GM12878 (cell line): ENCODE measurements around the gene CRYAA. TPM values are rescaled to one million over a fixed set of nuclear protein-coding genes. Genes with fewer than 3 reads are reported as not detected.

ENCODE experiments used
- ATAC-seq: fragments of 200-7000 bp; cut with Tn5 transposase; 3 replicates; pipeline ENCODE4 v1.9.1; 2020; ENCODE audit warnings: mild to moderate bottlenecking, moderate library complexity
- BruUV-seq: library from RNA; stranded (reverse); fragments of 400-500 nt; replicated peaks from 2 replicates; lab custom pipeline; 2021; lab: Mats Ljungman, UMichigan
- CTCF ChIA-PET: fragments of 300-600 bp; sonication (Branson Sonifier 250); formaldehyde crosslinking; extraction: SDS; loops from one replicate; lab custom pipeline; 2021; ENCODE audit warnings: inconsistent platforms; lab: Yijun Ruan, JAX
- POLR2A ChIA-PET: fragments of 350-600 bp; formaldehyde crosslinking; extraction: SDS; loops from one replicate; lab custom pipeline; 2021; ENCODE audit warnings: inconsistent platforms; lab: Charles Lee
- RAD21 ChIA-PET: fragments of 300-600 bp; sonication (Branson Sonifier 250); formaldehyde crosslinking; loops from one replicate; lab custom pipeline; 2023; ENCODE audit warnings: antibody characterized with exemption; ENCODE audit not compliant: unreplicated experiment; lab: Charles Lee
- SMC1A ChIA-PET: fragments of 300-600 bp; sonication (Branson Sonifier 250); formaldehyde crosslinking; loops from one replicate; lab custom pipeline; 2023; ENCODE audit not compliant: unreplicated experiment, uncharacterized antibody; lab: Charles Lee
- DNase-seq: peaks from one replicate; pipeline ENCODE4 v3.0.0-alpha.2; 2011; ENCODE audit warnings: low read depth, low spot score
- FAIRE-seq: peaks from 3 replicates; lab custom pipeline; 2011; peaks lifted over from hg19 to GRCh38; lab: Jason Lieb, UNC
- H2AFZ ChIP-seq: 2 replicates; pipeline ENCODE4 v1.6.0; 2011; ENCODE audit warnings: low read depth, low read length, control low read depth; ENCODE audit not compliant: control insufficient read depth
- H3K27ac ChIP-seq: 2 replicates; pipeline ENCODE4 v1.5.1; 2011; ENCODE audit warnings: control low read depth; ENCODE audit not compliant: control insufficient read depth, insufficient read depth
- H3K27me3 ChIP-seq, 2 experiments: replicated peaks in 1 of 2; 2 replicates each; pipeline versions ENCODE4 v1.6.0 to v1.6.1; 2011; ENCODE audit warnings: low read length in 1 of 2; ENCODE audit not compliant: control insufficient read depth in 2 of 2, insufficient read depth in 2 of 2
- H3K36me3 ChIP-seq, 2 experiments: 2 replicates each; pipeline ENCODE4 v1.5.1; 2011; ENCODE audit warnings: low read length in 1 of 2; ENCODE audit not compliant: control insufficient read depth in 2 of 2, insufficient read depth in 2 of 2
- H3K4me1 ChIP-seq: 2 replicates; pipeline ENCODE4 v1.6.1; 2011; ENCODE audit warnings: mild to moderate bottlenecking, low read length, moderate library complexity, mixed read lengths; ENCODE audit not compliant: control insufficient read depth, insufficient read depth
- H3K4me2 ChIP-seq: 2 replicates; pipeline ENCODE4 v1.6.0; 2011; ENCODE audit warnings: control low read depth; ENCODE audit not compliant: control insufficient read depth, insufficient read depth
- H3K4me3 ChIP-seq: fragments of 200-600 bp; sonication (generic); 2 replicates; pipeline ENCODE4 v1.5.1; 2016
- H3K79me2 ChIP-seq: 2 replicates; pipeline ENCODE4 v1.6.0; 2011; ENCODE audit warnings: low read length; ENCODE audit not compliant: control insufficient read depth, insufficient read depth
- H3K9ac ChIP-seq: 2 replicates; pipeline ENCODE4 v1.8.0; 2011; ENCODE audit warnings: low read length, control low read depth, mixed read lengths; ENCODE audit not compliant: control insufficient read depth, insufficient read depth
- H3K9me3 ChIP-seq: replicated peaks from 3 replicates; pipeline ENCODE4 v1.5.1; 2011; ENCODE audit warnings: mild to moderate bottlenecking, low read length; ENCODE audit not compliant: control insufficient read depth, insufficient read depth
- H4K20me1 ChIP-seq: 2 replicates; pipeline ENCODE4 v1.6.0; 2011; ENCODE audit not compliant: control insufficient read depth, insufficient read depth
- ASH2L ChIP-seq: fragments of 300-600, 200-600 bp; sonication (generic); IDR thresholded peaks from 2 replicates; pipeline ENCODE4 v1.6.1; 2017; ENCODE audit warnings: low read depth, mild to moderate bottlenecking, borderline replicate concordance
- BCL11A ChIP-seq: IDR thresholded peaks from 2 replicates; pipeline ENCODE4 v1.6.1; 2011; ENCODE audit warnings: low read depth, low read length
- CBX3 ChIP-seq: fragments of 200-600 bp; sonication (generic); IDR thresholded peaks from 2 replicates; pipeline ENCODE4 v1.6.1; 2016; ENCODE audit warnings: low read depth, borderline replicate concordance
- CBX5 ChIP-seq: sonication (generic); IDR thresholded peaks from 2 replicates; pipeline ENCODE4 v1.6.1; 2016; ENCODE audit warnings: low read depth, moderate library complexity, mild to moderate bottlenecking, inconsistent platforms
- CEBPB ChIP-seq, 2 experiments: fragments of 150-350 bp in 1 of 2; IDR thresholded peaks; 2 replicates each; pipeline ENCODE4 v1.6.1; 2012 to 2014; ENCODE audit warnings: low read depth in 2 of 2, low read length in 2 of 2, borderline replicate concordance in 1 of 2, inconsistent platforms in 1 of 2
- CREB1 ChIP-seq: IDR thresholded peaks from 2 replicates; pipeline ENCODE4 v1.6.1; 2012; ENCODE audit warnings: low read depth, mild to moderate bottlenecking, inconsistent platforms
- FOS ChIP-seq: IDR thresholded peaks from 3 replicates; pipeline ENCODE4 v1.6.1; 2011; ENCODE audit warnings: borderline replicate concordance; ENCODE audit not compliant: insufficient read length; ENCODE audit errors: extremely low read depth
- FOXK2 ChIP-seq: fragments of 450-650 bp; IDR thresholded peaks from 2 replicates; pipeline ENCODE4 v1.6.1; 2017; ENCODE audit warnings: mild to moderate bottlenecking, moderate library complexity
- MTA2 ChIP-seq: fragments of 450-650 bp; IDR thresholded peaks from 2 replicates; pipeline ENCODE4 v1.6.1; 2016; ENCODE audit warnings: low read depth, mild to moderate bottlenecking, moderate library complexity
- NFXL1 ChIP-seq: fragments of 450-650 bp; IDR thresholded peaks from 2 replicates; pipeline ENCODE4 v1.6.1; 2017; ENCODE audit warnings: antibody characterized with exemption, mild to moderate bottlenecking, borderline replicate concordance
- NFYA ChIP-seq: IDR thresholded peaks from 2 replicates; pipeline ENCODE4 v1.6.1; 2011; ENCODE audit warnings: low read depth, mild to moderate bottlenecking, low read length, improper control_type of control experiment, borderline replicate concordance
- PAX5 ChIP-seq: IDR thresholded peaks from 2 replicates; pipeline ENCODE4 v1.6.1; 2011; ENCODE audit warnings: low read depth, low read length, borderline replicate concordance
- RELA ChIP-seq: fragments of 450-650 bp; IDR thresholded peaks from 2 replicates; pipeline ENCODE4 v1.8.0; 2014; ENCODE audit warnings: borderline replicate concordance; ENCODE audit not compliant: partially characterized antibody
- SMAD5 ChIP-seq: IDR thresholded peaks from 2 replicates; pipeline ENCODE4 v1.6.1; 2016; ENCODE audit warnings: antibody characterized with exemption, low read depth
- SP1 ChIP-seq: IDR thresholded peaks from one replicate; pipeline ENCODE4 v1.6.1; 2011; ENCODE audit warnings: low read depth, low read length
- TAF1 ChIP-seq: IDR thresholded peaks from 2 replicates; pipeline ENCODE4 v1.6.1; 2011; ENCODE audit warnings: mild to moderate bottlenecking, low read depth, low read length, borderline replicate concordance
- ZNF622 ChIP-seq: fragments of 450-650 bp; IDR thresholded peaks from 2 replicates; pipeline ENCODE4 v1.6.1; 2017; ENCODE audit warnings: mild to moderate bottlenecking, inconsistent platforms
- WGBS: methylation state at CpG from one replicate; pipeline ENCODE4 v1.1.6; 2016; ENCODE audit warnings: low lambda C conversion rate; ENCODE audit not compliant: insufficient replicate concordance, insufficient coverage; ENCODE audit errors: missing lambda C conversion rate; 5-methylcytosine and 5-hydroxymethylcytosine counted together
- in situ Hi-C: fragments of 300-500 bp; cut with MboI; formaldehyde crosslinking; loops from 9 replicates; pipeline ENCODE4 v1.14.3; 2018; ENCODE audit warnings: mixed read lengths
- intact Hi-C: fragments of 100-400 bp; cut with micrococcal nuclease; formaldehyde crosslinking; loops from one replicate; pipeline ENCODE4 v1.14.2; 2022; ENCODE audit not compliant: unreplicated experiment
- polyA plus RNA-seq, 11 experiments: library from polyadenylated mRNA; depleted of rRNA in 4 of 11; unstranded in 6 of 11; stranded (reverse) in 5 of 11; fragments of >200 nt; fragmentation: Nextera tagmentation in 4 of 11; fragmentation: Illumina TruSeq in 1 of 11; extraction: Ambion mirVana in 4 of 11; extraction: Trizol in 1 of 11; gene quantifications; 1 replicate in 1 of 11; 2 replicates in 10 of 11; pipeline versions ENCODE4 v1.2.1 to v1.2.3, GENCODE V29; 2011 to 2016; ENCODE audit warnings: inconsistent platforms in 2 of 11, missing spikeins in 2 of 11, low read depth in 1 of 11
- total RNA-seq, 4 experiments: library from RNA; depleted of rRNA in 3 of 4; stranded (reverse); fragments of >200 nt in 3 of 4; fragmentation: Illumina TruSeq in 1 of 4; extraction: Trizol in 1 of 4; gene quantifications; 2 replicates each; pipeline versions ENCODE4 v1.2.1 to v1.2.3, GENCODE V29; 2013 to 2021
- TF ChIP-seq, protein P1 (sequence below): fragments of 450-650 bp; IDR thresholded peaks from 2 replicates; pipeline ENCODE4 v1.6.1; 2017; ENCODE audit warnings: mild to moderate bottlenecking

The CRYAA gene
- total and polyA plus RNA-seq, 10 of the 15 experiments (the other 5 are each of a cell fraction or from before 2014, with no cell fraction given) = not detected

DNA sequence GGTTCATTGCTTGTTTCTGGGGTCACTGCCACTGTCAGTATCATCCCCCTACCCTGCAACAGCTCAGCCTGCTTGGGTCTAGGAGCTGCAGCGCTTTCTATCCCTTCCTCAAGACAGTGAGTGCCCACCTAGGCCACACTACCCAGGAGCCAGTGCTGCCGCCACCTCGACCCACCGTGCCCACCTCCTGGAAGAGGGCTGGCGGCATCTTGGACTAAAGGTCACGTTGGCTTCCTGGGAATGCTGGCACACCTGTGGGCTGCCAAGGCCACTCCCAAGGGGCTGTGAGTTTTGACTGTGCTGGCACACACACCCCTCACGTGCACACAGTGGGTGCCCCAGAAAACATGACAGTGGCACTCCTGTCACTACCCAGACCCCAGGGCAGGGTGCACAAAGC lies 22.1 kb downstream of the CRYAA start:
- no TSS peak for BruUV-seq
- in situ Hi-C loops = no loop called here
- intact Hi-C loops = no loop called here
- ChIA-PET CTCF (no interaction called here), POLR2A (no interaction called here), RAD21 (no interaction called here), SMC1A (no interaction called here)
- Histone ChIP-seq H3K9me3 (no peaks in the 10 kb centered on the region), H2AFZ (no peak overlapping the region), H3K4me3 (no peak overlapping the region), H3K9ac (no peak overlapping the region), H3K4me2 (no peak overlapping the region), H3K4me1 (peaks cover 16% of the 10 kb centered on the region), H4K20me1 (no peaks in the 10 kb centered on the region), H3K36me3 (no peaks in the 10 kb centered on the region), H3K27me3 (no peaks in the 10 kb centered on the region; a peak in 1 of 4 replicates), H3K27ac (no peak overlapping the region), H3K79me2 (no peaks in the 10 kb centered on the region)
- 25% methylated on average over 7 of the region's 7 CpGs for WGBS
- FAIRE-seq (no peak), DNase-seq (no peak), ATAC-seq (no peak)
- TF ChIP-seq CBX5 (no peak), PAX5 (no peak), NFYA (no peak), CREB1 (no peak), CEBPB (IDR thresholded peaks at IDR 0.05; ENCODE audit: borderline replicate concordance in 1 of 2, low read depth in 2 of 2, low read length in 2 of 2) (no peak), MTA2 (no peak), ASH2L (no peak), FOXK2 (no peak), RELA (no peak), TAF1 (no peak), FOS (no peak), SMAD5 (no peak), BCL11A (no peak), ZNF622 (no peak), CBX3 (no peak), SP1 (no peak), NFXL1 (no peak)
- TF ChIP-seq, protein P1, sequence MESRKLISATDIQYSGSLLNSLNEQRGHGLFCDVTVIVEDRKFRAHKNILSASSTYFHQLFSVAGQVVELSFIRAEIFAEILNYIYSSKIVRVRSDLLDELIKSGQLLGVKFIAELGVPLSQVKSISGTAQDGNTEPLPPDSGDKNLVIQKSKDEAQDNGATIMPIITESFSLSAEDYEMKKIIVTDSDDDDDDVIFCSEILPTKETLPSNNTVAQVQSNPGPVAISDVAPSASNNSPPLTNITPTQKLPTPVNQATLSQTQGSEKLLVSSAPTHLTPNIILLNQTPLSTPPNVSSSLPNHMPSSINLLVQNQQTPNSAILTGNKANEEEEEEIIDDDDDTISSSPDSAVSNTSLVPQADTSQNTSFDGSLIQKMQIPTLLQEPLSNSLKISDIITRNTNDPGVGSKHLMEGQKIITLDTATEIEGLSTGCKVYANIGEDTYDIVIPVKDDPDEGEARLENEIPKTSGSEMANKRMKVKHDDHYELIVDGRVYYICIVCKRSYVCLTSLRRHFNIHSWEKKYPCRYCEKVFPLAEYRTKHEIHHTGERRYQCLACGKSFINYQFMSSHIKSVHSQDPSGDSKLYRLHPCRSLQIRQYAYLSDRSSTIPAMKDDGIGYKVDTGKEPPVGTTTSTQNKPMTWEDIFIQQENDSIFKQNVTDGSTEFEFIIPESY = no peak
